Glutamatergic neuron (in vitro differentiated cells): Measurements from ENCODE around the gene FSTL3. TPM values are rescaled to one million over a fixed set of nuclear protein-coding genes. Genes with fewer than 3 reads are reported as not detected.

Experiments used
- DNase-seq: peaks from one replicate; pipeline ENCODE4 v3.0.0; 2022
- H3K27ac Mint-ChIP-seq: one replicate; pipeline ENCODE4 v1.8.0; 2020; ENCODE audit warnings: mild to moderate bottlenecking, mixed read lengths, inconsistent platforms; ENCODE audit not compliant: unreplicated experiment
- H3K27me3 Mint-ChIP-seq: one replicate; pipeline ENCODE4 v1.8.0; 2020; ENCODE audit warnings: mild to moderate bottlenecking, moderate library complexity, mixed read lengths, inconsistent platforms; ENCODE audit not compliant: unreplicated experiment
- H3K36me3 Mint-ChIP-seq: one replicate; pipeline ENCODE4 v1.8.0; 2020; ENCODE audit warnings: mild to moderate bottlenecking, mixed read lengths, inconsistent platforms; ENCODE audit not compliant: unreplicated experiment
- H3K4me1 Mint-ChIP-seq: one replicate; pipeline ENCODE4 v1.8.0; 2020; ENCODE audit warnings: mild to moderate bottlenecking, low read depth, mixed read lengths, inconsistent platforms; ENCODE audit not compliant: unreplicated experiment
- H3K4me3 Mint-ChIP-seq: one replicate; pipeline ENCODE4 v1.8.0; 2020; ENCODE audit warnings: mild to moderate bottlenecking, mixed read lengths, inconsistent platforms; ENCODE audit not compliant: unreplicated experiment
- H3K9me3 Mint-ChIP-seq: one replicate; pipeline ENCODE4 v1.8.0; 2020; ENCODE audit warnings: mild to moderate bottlenecking, moderate library complexity, mixed read lengths, inconsistent platforms; ENCODE audit not compliant: unreplicated experiment
- total RNA-seq: library from RNA; stranded (reverse); fragmentation: NEBNext Ultra II Directional; extraction: Animal tissue kit (Norgen Biotek cat#: 25700); gene quantifications from one replicate; pipeline ENCODE4 v1.2.1, GENCODE V29; 2021; ENCODE audit not compliant: unreplicated experiment
- TF ChIP-seq, protein P1 (sequence below): fragments of 200-600 bp; sonication (generic); IDR thresholded peaks from one replicate; pipeline ENCODE4 v1.5.0; 2021; ENCODE audit not compliant: partially characterized antibody, unreplicated experiment

FSTL3 gene
- total RNA-seq, 1 donor from 2014 or later, result 10.7 TPM

DNA sequence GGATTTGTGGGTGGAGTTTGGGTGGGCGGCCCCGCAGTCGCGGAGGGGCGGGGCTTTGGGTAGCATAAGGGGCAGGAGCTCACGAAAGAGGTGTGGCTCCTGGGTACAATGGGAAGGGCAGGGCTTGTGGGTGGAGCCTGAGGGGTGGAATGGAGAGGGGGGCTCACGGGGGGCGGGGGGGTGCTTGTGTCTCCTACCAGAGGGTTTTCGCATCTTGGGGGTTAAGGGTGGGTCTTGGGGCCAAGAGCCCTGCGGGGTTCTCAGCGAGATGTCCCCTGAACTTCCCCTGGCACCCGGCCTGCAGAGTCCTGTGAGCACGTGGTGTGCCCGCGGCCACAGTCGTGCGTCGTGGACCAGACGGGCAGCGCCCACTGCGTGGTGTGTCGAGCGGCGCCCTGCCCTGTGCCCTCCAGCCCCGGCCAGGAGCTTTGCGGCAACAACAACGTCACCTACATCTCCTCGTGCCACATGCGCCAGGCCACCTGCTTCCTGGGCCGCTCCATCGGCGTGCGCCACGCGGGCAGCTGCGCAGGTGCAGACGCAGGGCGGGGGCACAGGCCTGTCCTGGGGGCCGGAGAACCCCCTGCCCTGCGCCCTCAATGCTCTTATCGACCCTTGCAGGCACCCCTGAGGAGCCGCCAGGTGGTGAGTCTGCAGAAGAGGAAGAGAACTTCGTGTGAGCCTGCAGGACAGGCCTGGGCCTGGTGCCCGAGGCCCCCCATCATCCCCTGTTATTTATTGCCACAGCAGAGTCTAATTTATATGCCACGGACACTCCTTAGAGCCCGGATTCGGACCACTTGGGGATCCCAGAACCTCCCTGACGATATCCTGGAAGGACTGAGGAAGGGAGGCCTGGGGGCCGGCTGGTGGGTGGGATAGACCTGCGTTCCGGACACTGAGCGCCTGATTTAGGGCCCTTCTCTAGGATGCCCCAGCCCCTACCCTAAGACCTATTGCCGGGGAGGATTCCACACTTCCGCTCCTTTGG, 5.1 kb downstream of the FSTL3 start:
- TF ChIP-seq, protein P1, sequence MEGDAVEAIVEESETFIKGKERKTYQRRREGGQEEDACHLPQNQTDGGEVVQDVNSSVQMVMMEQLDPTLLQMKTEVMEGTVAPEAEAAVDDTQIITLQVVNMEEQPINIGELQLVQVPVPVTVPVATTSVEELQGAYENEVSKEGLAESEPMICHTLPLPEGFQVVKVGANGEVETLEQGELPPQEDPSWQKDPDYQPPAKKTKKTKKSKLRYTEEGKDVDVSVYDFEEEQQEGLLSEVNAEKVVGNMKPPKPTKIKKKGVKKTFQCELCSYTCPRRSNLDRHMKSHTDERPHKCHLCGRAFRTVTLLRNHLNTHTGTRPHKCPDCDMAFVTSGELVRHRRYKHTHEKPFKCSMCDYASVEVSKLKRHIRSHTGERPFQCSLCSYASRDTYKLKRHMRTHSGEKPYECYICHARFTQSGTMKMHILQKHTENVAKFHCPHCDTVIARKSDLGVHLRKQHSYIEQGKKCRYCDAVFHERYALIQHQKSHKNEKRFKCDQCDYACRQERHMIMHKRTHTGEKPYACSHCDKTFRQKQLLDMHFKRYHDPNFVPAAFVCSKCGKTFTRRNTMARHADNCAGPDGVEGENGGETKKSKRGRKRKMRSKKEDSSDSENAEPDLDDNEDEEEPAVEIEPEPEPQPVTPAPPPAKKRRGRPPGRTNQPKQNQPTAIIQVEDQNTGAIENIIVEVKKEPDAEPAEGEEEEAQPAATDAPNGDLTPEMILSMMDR, result no peak
- peak overlapping the region; percentile 94 for H3K4me3 Mint-ChIP-seq
- peaks cover 6% of the 10 kb centered on the region for H3K9me3 Mint-ChIP-seq
- peaks cover 4% of the 10 kb centered on the region for H3K27me3 Mint-ChIP-seq
- DNase-seq, result peak; percentile 94
- H3K27ac Mint-ChIP-seq, result peak overlapping the region; percentile 93
- H3K36me3 Mint-ChIP-seq, result no peaks in the 10 kb centered on the region
- H3K4me1 Mint-ChIP-seq, result no peaks in the 10 kb centered on the region

GRCh38 chr19:682678-683320, 6.6 kb downstream of the FSTL3 start:
- H3K27ac Mint-ChIP-seq, result no peak overlapping the region
- no peak for DNase-seq
- no peaks in the 10 kb centered on the region for H3K36me3 Mint-ChIP-seq
- H3K27me3 Mint-ChIP-seq, result peaks cover 4% of the 10 kb centered on the region
- TF ChIP-seq, protein P1, result no peak
- H3K4me1 Mint-ChIP-seq, result no peaks in the 10 kb centered on the region
- no peak overlapping the region for H3K4me3 Mint-ChIP-seq
- peaks cover 8% of the 10 kb centered on the region for H3K9me3 Mint-ChIP-seq

DNA sequence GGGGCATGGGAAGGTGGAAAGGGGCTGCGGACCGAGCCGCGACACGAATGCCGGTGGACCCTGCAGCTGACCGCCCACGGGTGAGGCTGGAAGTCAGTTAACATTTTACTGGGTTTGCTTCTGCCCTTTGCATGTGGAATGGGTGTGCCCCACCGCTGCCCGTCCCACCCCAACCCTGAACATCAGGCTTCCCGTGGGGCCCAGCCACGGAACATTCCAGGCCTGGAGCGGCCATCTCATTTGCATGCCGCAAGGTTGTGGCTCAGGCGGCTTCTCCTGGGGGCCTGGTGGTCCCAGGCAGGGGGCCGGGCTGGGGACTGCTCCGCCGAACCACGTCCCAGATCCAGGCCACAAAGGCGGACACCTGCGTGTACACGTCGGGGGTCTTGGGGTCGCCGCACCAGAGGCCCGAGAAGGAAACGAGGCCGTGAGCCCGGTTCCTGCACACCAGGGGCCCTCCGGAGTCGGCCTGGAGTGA, 9.3 kb downstream of the FSTL3 start:
- no peak for DNase-seq
- Mint-ChIP-seq H3K27me3 (peaks cover 4% of the 10 kb centered on the region), H3K4me3 (no peak overlapping the region), H3K9me3 (peaks cover 7% of the 10 kb centered on the region), H3K27ac (no peak overlapping the region), H3K36me3 (no peaks in the 10 kb centered on the region), H3K4me1 (no peaks in the 10 kb centered on the region)
- TF ChIP-seq, protein P1, result no peak

DNA sequence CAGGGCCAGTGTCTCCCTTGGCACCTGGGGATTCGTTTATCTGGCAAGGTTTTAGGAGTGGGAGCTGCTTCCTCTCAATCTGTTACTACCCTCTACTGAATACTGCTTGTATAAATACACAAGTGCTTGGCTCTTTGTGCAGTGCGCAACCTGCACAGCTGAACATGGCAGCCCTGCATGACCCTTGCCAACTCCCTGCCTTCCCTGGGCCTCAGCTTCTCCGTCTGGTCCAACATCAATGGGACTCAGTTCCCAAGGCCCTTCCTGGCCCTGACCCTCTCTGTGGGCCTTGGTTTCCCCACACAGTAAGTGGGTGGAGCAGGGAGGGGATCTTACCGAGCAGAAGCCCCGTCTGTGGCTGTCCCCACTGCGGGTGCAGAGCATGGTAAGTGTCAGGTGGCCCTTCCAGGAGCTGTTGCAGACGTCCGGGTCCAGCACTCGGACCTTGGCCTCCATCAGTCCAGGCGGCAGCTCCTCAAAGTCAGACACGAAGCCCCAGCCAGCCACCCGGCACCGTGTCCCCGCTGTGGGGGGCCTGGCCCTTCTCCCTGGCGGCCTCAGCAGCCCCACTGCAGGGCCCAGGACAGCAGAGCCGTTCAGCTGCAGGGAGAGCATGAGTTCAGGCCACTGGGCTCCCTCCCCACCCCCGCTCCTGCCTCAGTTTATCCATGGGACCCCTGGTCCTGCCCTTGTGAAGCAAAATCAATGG, 10.6 kb downstream of the FSTL3 start:
- TF ChIP-seq, protein P1, result no peak
- Mint-ChIP-seq H3K27me3 (peaks cover 1% of the 10 kb centered on the region), H3K27ac (no peak overlapping the region), H3K9me3 (peaks cover 8% of the 10 kb centered on the region), H3K4me3 (no peak overlapping the region), H3K36me3 (no peaks in the 10 kb centered on the region), H3K4me1 (no peaks in the 10 kb centered on the region)
- DNase-seq, result no peak
